ENCODE results near the gene CLDN12. TPM values are rescaled to one million over a fixed set of nuclear protein-coding genes. Genes with fewer than 3 reads are reported as not detected.

Gene CLDN12
- total and polyA plus RNA-seq, 2 of the 13 experiments (the other 11 are each of a cell fraction or from before 2014, with no cell fraction given) = 44.1 to 114 TPM

DNA sequence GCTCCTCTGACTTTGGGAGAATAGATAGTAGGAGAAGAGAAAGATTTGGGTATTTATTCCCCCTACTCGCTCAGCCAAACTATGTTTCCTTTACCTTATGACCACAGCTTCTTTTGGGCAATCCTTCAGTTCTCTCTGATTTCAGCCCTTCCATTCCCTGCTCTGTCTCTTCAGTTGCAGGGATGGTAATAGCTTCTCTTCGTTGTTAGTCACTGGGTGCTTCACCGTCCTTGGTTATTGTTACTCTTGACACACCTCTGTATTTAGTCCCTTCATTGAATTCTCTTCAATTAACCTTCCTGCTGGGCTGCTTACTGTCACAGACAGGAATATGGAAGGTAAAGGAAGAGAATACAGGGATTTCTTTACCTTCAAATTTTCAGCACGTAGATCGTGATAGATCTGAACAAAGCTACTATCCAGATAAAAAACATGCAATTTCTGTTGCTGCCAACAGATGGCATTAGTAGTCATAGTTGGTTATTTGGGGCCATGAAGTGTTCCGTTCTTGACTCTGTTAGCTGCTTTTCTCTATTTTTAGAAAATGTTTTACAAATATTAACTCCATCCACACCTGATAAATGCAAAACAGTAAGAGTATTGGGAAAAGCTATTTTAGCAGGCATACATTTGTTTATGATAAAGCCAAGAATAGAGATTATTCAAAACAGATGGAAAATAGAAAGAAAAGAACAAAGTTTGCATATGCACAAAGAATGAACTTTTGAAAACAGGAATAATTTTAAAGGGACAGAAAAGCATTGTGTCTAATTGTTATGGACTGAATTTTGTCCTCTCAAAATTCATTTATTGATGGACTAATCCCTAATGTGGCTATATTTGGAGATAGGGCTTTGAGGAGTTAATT, 52.1 kb downstream of the CLDN12 start:
- FAIRE-seq (peak; percentile 75), ATAC-seq (peak; percentile 90), DNase-seq (ENCODE audit: low spot score) (peak; percentile 10)
- intact Hi-C loops (cut with micrococcal nuclease; ENCODE audit: unreplicated experiment) = loop anchor here (1.0 to 2.0 kb wide), 2 partner anchors 141 to 174 kb away; partner anchors contain the start of gene CDK14
- H3K4me3 ChIP-seq (replicated peaks in 1 of 3; ENCODE audit: insufficient read depth in 1 of 3, low read depth in 2 of 3, low read length in 3 of 3) = peak overlapping the region in 2 of 3 experiments; percentile 22 to 41; a peak in 1 of 6 replicates
- in situ Hi-C loops (cut with HindIII; ENCODE audit: extremely low pct_ligation_motif_present, low pct_unique_long_range_greater_than_20kb) = loop anchor here (10.0 kb wide), 1 partner anchor 139 kb away; the partner anchor contains the start of gene CDK14
- H3K36me3 ChIP-seq (replicated peaks in 1 of 2; ENCODE audit: control insufficient read depth in 1 of 2, insufficient read depth in 2 of 2, low read length in 2 of 2) = no peaks in the 10 kb centered on the region
- H3K9ac ChIP-seq (ENCODE audit: insufficient read depth, low read depth, low read length) = no peak overlapping the region; the same call in 1 of the 2 replicates
- H4K20me1 ChIP-seq (ENCODE audit: insufficient read depth, low read length) = no peaks in the 10 kb centered on the region
- peaks cover 16% of the 10 kb centered on the region for H3K4me1 ChIP-seq (ENCODE audit: insufficient read depth, low read length)
- peak overlapping the region; percentile 71 for H3K4me2 ChIP-seq (ENCODE audit: low read depth, low read length)
- H3K9me3 ChIP-seq (ENCODE audit: low read length) = no peaks in the 10 kb centered on the region
- no peak overlapping the region for H3K27ac ChIP-seq (ENCODE audit: extremely low read length, insufficient read depth, low read length)
- no TSS peak for BruUV-seq (replicated peaks)
- H3K79me2 ChIP-seq (ENCODE audit: insufficient read depth, low read length) = no peaks in the 10 kb centered on the region
- WGBS (ENCODE audit: low lambda C conversion rate) = 16% methylated on average over 6 of the region's 6 CpGs
- H2AFZ ChIP-seq (ENCODE audit: low read length) = peak overlapping the region; percentile 77
- TF ChIP-seq, protein P1, sequence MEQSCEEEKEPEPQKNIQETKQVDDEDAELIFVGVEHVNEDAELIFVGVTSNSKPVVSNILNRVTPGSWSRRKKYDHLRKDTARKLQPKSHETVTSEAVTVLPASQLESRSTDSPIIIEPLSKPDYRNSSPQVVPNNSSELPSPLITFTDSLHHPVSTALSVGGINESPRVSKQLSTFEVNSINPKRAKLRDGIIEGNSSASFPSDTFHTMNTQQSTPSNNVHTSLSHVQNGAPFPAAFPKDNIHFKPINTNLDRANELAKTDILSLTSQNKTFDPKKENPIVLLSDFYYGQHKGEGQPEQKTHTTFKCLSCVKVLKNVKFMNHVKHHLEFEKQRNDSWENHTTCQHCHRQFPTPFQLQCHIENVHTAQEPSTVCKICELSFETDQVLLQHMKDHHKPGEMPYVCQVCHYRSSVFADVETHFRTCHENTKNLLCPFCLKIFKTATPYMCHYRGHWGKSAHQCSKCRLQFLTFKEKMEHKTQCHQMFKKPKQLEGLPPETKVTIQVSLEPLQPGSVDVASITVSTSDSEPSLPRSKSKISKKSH (CRISPR knock-in tag; IDR thresholded peaks at IDR 0.05; ENCODE audit: borderline replicate concordance) = no peak
- TF ChIP-seq SMC3 (IDR thresholded peaks at IDR 0.05; ENCODE audit: low read length) (peak; percentile 49), RFXAP (CRISPR knock-in tag; IDR thresholded peaks at IDR 0.05; ENCODE audit: borderline replicate concordance) (no peak), CTCF (CRISPR knock-in tag; IDR thresholded peaks at IDR 0.05) (peak; percentile 68), ZFP90 (CRISPR knock-in tag; IDR thresholded peaks at IDR 0.05; ENCODE audit: borderline replicate concordance) (no peak), STAG1 (CRISPR knock-in tag; IDR thresholded peaks at IDR 0.05) (peak; percentile 49)
- TF ChIP-seq, protein P2, sequence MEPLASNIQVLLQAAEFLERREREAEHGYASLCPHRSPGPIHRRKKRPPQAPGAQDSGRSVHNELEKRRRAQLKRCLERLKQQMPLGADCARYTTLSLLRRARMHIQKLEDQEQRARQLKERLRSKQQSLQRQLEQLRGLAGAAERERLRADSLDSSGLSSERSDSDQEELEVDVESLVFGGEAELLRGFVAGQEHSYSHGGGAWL (CRISPR knock-in tag; IDR thresholded peaks at IDR 0.05) = no peak
- CTCF ChIA-PET (ENCODE audit: low intra/inter-chr PET ratio, low total read pairs) = interaction anchor here (1.2 to 2.0 kb wide), 2 partner anchors 174 to 579 kb away, joined by 3 to 15 read pairs; no protein-coding TSS in a partner anchor
- POLR2A ChIA-PET = no interaction called here
- no peaks in the 10 kb centered on the region for H3K27me3 ChIP-seq (ENCODE audit: control insufficient read depth in 1 of 2, insufficient read depth in 2 of 2, low read length in 2 of 2)

Measured in HepG2 (cell line).